A549 treated with Hydrocortisone at 1 μM for 4 hours (cell line): ENCODE measurements around the gene CHKA. TPM values are rescaled to one million over a fixed set of nuclear protein-coding genes. Genes with fewer than 3 reads are reported as not detected.

Experiments
- total RNA-seq: library from RNA; stranded (reverse); fragments of 200-300 nt; extraction: Qiagen RNA extraction; gene quantifications from 5 replicates; pipeline ENCODE4 v1.2.3, GENCODE V29; 2022

Gene CHKA
- total RNA-seq = 33.8 to 38.5 TPM (median 35.7 TPM) in 5 replicates

GRCh38 chr11:68121067-68121899 is at the start of gene CHKA:
Gene CHKA, minus strand, starts transcription at chr11:68121388. Its CDS starts 211 bp downstream, at chr11:68121177.

GRCh38 chr11:68038718-68039525 is 82.3 kb downstream of the CHKA start, which contains the start of gene TCIRG1:
Gene TCIRG1, plus strand, starts transcription at chr11:68039025. Its CDS starts 2,247 bp downstream, at chr11:68041272.

GRCh38 chr11:68030318-68031143 is 90.7 kb downstream of the CHKA start, which contains the start of gene NDUFS8:
Gene NDUFS8, plus strand, starts transcription at chr11:68030681. Its CDS starts 1,471 bp downstream, at chr11:68032152.

GRCh38 chr11:68010090-68011041 is 110.8 kb downstream of the CHKA start, which contains the start of gene ALDH3B1:
Gene ALDH3B1, plus strand, starts transcription at chr11:68010327. Its CDS starts 4,971 bp downstream, at chr11:68015298.

GRCh38 chr11:68003846-68004550 is 117.2 kb downstream of the CHKA start, which contains the start of gene UNC93B1:
Gene UNC93B1, minus strand, starts transcription at chr11:68004097. Its CDS starts 54 bp downstream, at chr11:68004043.

Other genes starting within 250 kb of the CHKA start
- 63.0 to 84.9 TPM (median 77.3 TPM) in 5 replicates for gene UNC93B1, start 117.3 kb downstream of the CHKA start, total RNA-seq
- gene ALDH3B1, start 111.1 kb downstream of the CHKA start, total RNA-seq = 126 to 139 TPM (median 131 TPM) in 5 replicates
- gene NDUFS8, start 90.7 kb downstream of the CHKA start, total RNA-seq = 251 to 386 TPM (median 359 TPM) in 5 replicates
- gene TCIRG1, start 82.4 kb downstream of the CHKA start, total RNA-seq = 92.3 to 133 TPM (median 121 TPM) in 5 replicates
- 19.7 to 28.1 TPM (median 21.2 TPM) in 5 replicates for gene KMT5B, start 91.9 kb upstream of the CHKA start, total RNA-seq
- gene C11orf24, start 150.6 kb upstream of the CHKA start, total RNA-seq = 54.2 to 60.1 TPM (median 58.8 TPM) in 5 replicates
- gene LRP5, start 191.2 kb upstream of the CHKA start, total RNA-seq = 39.6 to 53.6 TPM (median 45.8 TPM) in 5 replicates